Right hindlimb (tissue), 1 donor: Measurements from ENCODE around the gene RAPGEF5.

ENCODE experiments used
- DNase-seq: peaks from one replicate; pipeline ENCODE4 v3.0.0-alpha.2; 2018

Gene RAPGEF5

DNA sequence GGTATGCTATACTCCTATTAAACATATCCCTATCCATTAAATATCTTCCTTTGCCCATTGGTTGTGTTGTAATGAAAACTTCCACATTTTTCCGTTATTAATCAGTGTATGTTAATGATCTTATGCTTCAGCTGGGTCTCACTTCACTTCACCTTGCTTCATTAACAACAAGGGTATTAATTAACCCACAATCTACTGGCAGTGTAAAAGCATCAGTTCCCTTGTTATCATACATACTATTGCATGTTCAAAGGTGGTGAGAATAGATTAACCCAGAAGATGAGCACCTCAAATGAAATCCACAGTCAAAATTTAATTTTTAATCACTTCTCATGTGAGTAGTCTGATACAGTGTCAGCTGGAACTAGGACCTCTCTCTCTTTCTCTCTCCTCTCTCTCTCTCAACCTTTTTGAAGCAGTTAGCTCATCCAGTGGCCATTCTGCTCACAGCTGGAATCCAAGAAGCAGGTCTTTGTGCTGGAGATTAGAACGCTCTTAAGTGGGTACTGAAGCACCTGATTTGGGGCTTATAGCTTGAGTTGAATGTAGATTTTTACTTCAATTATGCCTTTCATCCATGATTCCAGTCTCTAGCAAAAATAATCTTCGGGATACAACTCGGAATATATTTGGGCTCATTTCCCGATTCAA is 172.3 kb downstream of the RAPGEF5 start:
- no peak for DNase-seq

DNA sequence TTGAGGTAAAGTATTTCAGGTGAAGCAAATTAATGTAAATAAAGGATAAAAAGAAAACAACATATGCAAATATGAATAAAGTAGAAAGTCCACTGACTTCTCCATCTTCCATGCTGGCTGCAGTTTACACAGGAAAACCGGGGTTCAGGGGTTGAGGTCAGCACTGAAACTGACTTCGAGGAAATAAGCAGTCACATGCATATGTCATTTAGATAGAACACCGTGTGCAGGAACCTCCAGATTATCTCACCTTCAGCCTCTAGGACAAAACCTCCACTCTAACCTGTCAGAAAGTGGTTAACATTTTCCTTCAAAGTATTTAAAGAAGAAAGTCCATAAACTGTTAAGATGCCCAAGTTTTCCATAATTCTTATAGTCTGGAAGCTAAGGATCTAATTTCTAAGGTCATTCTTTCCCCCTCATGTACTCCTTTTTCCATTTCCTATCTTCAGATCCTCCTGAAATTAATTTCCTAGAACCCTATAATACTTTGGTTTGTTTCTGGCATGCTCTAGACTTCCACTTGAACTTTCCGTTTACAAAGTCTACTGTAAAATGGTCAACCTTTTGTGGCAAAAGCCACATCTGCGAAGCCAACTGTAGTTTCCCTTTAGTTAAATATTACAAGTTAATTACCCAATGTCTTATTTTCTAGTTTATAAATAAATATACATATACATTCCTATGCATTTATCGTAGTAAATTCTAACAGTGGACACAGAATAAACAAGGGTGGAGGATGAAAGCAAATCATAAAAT is 173.3 kb downstream of the RAPGEF5 start:
- DNase-seq = no peak

DNA sequence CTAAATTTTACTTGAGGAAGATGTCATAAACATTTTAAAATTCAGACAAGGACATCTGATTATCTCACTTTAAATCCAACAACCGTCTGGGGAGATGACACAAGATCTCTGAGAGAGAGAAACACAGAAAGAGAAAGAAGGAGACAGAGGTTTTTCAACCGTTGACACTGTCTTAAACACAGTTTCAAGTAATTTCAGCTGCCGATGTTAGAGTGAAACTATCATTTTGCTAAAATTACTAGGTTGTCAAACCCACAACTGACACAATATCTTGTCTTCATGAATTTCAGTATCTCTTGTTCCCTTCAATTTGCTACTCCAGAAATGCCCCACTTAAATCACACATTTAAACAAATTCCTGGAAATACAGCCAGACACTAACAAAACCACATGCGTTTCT is 174.8 kb downstream of the RAPGEF5 start:
- no peak for DNase-seq

DNA sequence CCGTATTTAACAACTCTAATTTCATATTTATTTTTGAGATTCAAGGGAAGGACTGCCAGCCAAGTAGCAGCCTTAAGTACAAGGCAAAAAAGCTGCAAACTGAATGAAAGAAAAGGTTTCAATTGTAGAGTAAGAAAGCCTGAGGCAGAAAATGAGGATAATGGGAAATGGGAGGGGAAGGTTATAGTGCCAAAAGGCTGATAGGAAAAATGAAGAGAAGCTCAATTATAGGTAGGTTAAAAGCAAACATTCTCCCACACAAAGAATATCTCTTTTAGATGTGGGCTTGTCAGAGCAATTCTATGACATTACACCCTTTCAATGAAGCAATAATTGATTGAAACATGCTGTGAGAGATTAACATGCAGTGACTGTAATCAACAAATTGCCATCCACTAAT is 175.3 kb downstream of the RAPGEF5 start:
- DNase-seq = no peak

DNA sequence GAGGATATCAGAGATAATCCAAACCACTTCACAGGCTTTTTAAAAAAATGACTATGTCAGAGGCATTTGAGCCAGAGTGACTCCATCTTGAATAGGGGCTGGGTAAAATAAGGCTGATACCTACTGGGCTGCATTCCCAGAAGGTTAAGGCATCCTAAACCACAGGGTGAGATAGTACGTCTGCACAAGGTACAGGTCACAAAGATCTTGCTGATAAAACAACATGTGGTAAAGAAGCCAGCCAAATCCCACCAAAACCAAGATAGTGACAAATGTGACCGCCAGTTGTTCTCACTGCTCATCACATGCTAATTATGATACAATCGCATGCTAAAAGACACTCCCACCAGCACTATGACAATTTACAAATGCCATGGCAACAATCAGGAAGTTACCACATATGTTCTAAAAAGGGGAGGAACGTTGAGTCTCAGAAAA is 177.5 kb downstream of the RAPGEF5 start:
- no peak for DNase-seq

DNA sequence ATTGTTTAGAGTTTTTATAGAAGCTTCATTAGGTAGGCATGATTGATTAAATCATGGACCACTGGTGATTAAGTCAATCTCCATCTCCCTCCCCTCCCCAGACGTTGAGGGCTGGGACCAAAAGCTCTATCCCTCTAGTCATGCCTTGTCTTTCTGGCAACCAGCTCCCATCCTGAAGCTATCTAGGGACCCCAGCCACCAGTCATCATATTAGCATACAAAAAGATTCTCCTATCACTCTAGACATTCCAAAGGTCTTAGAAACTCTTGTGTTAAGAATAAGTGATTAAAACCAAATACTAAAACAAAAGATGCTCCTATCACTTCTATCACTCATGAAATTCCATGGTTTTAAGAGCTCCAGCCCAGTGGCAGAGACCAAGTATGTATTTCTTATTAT is 178.2 kb downstream of the RAPGEF5 start:
- no peak for DNase-seq

DNA sequence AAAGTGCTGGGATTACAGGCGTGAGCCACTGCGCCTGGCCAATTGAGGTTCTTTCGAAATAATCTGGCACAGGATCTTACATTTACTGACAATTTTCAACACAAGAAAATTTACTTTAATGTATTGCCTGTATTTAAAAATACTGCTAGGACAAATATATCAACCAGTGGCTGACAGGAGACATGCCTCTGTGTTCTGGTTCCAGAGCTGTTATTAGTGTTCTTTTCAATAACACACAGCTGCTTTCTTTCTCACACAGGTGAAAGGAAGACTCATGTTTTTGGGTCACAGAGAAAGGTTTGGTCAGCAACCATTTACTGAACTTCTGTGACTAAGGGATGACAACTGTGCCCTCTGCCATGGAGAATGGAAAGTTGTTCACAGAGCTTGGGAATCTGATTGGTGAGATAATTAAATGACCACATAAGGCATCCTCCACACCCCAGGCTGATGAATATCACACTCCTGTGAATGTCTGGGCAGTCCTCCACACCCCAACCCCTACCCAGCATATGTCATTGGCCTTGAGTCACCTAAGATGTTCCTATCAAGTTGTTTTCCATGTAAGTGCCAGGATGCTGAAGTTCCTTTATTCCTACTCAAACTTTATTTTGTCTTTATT is 180.1 kb downstream of the RAPGEF5 start:
- no peak for DNase-seq

DNA sequence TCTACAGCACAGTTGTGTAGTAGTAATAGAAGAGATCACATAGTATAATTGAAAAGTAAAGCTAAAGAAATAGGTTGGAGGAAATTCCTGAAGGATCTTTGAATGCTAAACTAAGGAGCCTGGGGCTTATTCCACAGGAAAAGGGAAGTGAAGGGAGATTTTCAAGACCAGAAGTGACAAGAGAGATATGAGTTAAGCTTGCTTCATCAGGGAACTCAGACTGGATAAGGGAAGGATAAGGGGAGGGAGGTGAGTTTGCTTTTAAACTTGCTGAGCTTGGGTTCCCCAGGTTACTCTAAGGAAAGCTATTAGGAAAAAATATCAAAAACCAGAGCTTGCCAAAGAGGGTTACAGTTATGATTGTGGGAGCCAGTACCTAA is 182.4 kb downstream of the RAPGEF5 start:
- no peak for DNase-seq

DNA sequence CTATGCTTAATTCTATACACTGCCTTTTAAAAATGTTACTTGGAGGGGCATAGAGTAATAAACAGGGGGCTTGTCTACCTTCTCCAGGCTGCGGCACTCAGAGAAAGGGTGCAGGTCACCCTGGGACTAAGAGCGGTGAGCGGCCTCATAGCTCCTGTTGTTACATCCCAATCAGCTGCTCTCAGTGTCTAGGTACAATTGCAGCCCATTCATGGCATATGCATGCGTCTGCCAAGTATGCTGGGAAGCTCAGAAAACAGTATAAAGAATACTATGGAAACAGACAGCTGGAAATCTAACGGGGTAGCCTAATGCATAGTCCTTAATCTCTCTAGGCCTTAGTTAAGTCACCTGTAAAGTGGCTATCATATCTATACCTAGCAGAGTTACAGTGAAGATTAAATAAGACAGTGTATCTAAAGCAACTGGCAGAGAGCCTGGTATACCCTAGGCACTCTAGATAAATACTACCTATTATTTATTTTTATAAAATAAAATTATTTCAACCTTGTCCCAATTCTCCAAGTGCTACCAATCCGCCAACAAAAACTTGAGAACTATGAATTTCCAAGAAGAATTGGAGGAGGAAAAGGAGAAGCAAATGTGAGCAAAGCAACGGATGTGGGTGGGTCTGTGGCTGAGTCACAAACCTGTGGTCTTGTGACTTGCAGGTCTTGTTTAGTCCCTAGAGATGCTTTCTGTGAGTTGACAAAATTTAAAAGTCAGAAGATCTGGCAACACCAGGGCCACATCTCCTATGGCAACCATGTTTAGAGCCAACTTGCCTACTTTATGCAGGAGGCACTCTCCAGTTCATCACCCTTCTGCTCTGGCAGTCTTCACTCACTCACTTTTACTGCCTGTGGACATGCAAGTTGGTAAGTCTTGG is 183.0 kb downstream of the RAPGEF5 start:
- DNase-seq = no peak

DNA sequence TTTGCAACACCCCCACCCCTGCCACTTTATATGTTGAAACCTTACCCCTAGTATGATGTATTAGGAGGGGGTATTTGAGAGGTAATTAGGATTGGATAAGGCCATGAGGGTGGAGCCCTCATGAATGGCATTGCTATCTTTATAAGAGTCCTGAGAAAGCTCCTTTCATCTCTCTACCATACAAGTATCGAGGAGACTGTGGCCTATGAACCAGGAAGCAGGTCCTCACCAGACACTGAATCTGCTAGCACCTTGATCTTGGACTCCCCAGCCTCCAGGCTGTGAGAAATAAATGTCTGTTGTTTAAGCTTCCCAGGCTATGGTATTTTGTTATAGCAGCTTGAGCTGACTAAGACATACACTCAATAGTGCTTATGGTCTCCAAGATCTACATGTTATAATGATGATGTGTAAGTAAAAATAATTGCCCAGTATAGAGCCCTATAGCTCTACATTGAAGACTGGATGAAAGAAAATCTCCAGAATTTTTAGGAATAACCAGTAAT is 188.8 kb downstream of the RAPGEF5 start:
- no peak for DNase-seq

DNA sequence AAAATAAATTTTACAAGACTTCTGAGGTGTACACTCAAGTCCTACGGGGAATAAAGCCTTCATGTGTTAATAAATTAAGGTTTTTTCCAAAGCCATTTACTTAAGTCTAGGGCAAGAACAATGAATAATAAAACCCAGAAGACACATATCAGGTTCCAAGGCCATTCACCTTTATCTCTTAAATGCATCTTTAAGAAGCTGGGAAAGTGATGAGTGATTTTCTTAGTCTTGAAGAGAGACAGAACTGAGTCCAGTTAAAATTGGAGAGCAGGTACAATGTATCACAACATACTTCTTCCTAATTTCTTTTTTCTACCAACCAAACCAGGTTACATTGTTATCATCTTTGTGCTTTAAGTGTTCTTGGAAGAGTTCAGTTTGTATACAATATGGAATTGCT is 189.5 kb downstream of the RAPGEF5 start:
- no peak for DNase-seq

DNA sequence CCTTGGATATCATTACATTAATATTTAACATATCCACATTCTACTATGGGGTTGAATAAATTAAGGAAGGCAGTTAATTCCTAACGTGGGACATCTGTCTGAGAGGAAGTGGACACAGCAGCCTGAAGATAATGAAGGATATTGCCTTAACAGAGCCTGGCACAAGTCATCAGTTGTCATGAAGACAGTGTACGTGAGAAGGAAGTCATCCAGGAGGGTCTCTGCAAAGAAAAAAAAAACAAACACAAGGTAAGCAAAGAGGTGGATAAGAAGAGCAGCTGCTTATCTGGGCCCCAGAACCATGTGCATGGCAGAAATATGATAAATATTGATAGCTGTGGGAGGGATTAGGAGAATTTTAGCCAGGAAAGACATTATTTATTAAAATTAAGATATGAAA is 190.0 kb downstream of the RAPGEF5 start:
- no peak for DNase-seq

DNA sequence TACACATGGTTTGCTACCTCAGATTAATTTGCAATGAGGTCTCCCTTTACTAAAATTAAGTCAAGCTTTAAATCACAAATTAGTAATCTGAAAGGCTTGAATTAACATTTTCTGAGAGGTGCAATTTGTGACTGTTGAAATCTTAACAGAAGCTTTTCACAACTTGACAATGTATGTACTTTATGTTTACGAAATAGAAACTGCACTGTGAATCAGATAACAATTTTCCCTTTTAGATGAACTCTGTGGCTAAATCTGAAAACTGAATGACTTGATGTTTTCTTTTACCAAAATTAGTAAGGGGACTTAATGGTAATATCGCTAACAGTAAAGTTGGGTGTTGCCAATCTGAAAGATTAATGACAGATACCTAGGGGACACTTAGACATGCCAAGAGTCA is 197.6 kb downstream of the RAPGEF5 start:
- no peak for DNase-seq

DNA sequence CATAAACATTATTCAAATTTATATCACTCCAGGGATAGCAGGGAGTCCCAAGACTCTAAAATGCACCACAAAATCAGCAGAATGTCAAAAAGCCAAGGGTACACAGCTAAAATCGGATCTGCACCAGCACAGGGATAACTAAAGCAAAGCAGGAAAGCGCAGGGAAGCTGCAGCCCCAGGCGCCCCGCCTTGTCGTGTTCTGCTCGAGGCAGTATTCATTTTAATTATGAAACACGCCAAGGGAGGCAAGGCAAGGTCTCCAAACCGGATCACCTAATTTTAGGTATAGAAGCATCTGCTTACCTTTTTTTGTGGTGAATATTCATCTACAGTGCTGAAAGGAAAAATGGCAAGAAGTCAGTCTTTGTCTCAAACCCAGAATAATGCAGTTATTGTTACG is 199.4 kb downstream of the RAPGEF5 start:
- no peak for DNase-seq

DNA sequence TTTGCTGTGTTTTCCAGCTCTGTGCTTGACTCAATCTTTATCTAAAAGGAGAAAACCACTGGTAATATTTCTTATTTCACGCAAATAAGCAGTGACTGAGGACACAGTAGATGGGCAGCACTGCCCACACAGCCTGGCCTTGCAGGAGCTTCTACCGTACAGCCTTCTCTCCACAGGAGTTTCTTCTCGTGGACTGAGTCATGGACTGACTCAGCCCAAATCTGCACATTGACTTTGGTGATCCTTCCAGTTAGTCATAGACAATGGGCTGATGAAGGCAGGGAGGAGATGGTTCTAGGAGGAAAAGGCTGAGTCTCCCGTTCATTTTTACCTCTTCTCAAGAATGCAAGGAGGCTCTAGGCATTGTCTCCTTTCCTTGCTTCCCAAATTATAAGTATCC is 200.7 kb downstream of the RAPGEF5 start:
- no peak for DNase-seq

DNA sequence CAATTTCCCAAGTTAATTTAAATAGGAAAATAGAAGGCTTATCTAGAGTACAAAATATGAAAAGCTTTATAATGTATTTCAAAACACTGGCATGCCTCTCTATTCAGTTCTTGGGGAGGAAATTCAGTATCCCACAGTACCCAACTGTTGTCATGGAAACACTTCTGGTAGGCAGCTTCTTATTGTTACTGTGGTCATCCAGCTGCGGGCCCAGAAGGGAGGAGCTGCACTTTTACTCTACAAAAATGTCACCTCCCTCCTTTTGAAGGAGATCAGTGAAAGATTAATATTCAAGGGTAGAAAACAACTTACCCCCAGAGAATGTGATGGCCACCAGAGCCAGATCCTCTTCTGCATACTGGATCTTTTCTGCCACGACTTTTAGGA is 202.8 kb downstream of the RAPGEF5 start:
- DNase-seq = no peak

DNA sequence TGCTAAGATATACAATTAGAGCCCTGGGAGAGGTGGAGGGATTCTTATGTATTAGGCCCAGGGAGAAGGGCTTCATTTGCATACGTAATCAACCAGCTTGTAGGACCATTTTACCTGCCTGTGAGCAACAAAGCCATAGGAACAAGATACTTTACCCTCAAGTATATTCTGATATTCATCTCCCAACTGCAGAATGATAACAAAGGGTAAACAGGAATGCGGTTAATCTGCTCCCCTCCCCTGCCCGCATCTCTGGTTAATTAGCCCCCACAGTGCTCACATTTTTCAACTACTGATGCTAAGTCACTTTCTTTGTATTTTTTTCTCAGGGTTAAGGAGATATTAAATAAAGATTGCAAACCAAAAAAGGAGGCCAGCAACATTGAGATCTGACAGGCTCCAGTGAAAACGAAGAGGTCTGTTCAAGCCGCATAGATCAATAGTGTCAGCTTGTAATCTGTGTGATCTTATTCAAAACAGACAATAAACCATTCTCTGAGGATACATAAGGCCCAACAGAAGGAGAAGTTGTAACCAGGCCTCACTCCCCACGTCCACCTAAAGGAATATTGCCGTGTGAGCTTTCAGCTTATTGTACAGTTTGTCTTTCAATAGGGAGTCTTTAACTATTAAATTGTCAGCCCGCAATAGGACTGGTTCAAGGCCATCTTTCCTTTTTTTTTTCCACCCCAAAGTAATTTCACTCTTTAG is 203.4 kb downstream of the RAPGEF5 start:
- no peak for DNase-seq

DNA sequence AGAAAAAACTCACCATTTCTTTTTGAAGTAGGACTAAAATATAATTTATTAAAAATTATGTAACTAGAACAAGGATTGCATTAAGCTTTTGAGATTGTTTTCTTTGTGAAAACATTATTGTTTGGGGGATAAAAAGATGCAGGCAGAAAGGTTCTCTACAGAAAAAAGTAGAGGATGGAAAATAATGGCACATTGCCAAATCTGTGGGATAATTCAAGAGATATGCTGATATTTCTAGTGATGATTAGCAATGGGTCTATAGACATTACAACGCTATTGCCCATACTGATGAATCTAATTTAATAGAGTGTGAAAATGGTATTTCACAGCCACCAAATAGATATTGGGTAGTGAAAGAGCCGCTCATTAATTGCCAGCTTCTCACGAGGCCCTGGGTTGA is 204.3 kb downstream of the RAPGEF5 start:
- no peak for DNase-seq

DNA sequence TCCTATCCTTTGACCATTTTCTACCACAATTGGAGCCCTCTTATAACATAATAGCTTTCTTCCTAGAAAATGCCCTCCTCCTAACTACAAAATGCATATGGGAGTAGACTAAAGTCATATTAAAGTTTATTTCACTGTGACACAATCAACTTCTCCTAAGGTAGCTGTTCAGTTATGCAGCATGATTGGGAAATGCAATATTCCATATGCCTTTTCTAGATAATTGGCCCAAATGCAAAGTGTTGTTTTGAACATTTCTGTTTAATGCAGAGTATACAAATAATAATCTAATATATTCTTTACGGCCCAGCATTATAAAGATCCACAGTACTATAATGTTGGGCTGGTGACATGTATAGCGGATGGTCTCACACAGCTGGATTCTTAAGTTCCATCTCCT is 205.1 kb downstream of the RAPGEF5 start:
- no peak for DNase-seq

DNA sequence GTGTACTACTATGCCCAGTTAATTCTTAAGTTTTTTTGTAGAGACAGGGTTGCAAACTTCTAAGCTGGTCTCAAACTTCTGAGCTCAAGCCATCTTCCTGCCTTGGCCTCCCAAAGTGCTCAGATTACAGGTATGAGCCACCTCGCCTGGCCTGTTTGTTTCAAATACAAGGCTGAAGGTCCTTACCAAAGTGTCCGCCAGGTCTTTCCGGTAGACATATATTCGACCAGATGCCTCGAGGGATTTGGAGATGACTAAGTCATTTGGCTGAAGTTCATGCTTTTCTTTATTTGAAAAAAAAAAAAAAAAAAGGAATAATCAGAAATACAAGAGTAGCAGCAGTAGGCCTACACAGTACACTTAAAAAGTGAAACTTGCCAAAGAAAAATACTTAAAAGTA is 206.7 kb downstream of the RAPGEF5 start:
- DNase-seq = no peak

DNA sequence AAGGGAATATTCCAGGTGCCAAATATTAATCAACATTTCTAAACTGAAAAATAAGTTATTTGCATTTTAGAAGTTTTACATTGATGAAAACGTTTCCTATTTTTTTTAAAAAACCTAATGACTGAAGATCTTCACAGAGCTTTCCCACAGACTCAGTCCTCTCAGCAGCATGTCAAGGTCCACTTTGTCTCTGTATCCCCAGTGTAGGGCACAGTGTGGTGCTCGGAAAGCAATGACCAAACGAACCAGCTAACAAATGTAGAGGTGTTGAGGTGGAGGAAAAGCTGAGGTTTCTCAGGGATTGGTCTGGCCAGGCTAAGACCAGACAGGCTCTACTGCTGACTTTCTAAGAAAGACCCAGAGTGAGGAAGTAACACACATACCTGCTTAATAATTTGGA is 209.1 kb downstream of the RAPGEF5 start:
- DNase-seq = no peak

DNA sequence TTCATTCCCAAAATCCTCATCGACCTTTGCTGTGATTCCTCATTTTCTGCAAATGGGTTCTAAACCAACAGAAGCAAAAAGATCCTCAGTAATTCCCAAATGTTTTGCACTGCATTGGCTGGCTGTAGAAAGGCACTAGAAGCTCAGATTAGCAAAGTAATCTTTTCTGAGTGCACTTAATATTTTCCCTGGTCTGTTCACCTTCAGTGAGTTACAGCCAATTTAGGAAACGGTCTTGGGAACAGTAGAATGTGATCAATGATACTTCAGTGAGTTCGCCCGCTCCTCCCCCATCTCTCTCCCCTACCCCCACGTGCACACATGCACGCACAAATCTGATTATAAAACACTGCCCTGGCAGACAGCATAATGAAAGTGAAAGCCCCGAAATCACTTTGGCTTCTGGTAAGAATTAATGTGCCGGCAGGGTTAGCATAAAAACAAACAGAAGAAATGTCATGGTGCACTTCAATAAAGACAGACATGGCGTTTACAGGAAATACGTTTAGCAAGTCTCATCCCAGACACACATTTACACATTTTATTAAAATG is 209.9 kb downstream of the RAPGEF5 start:
- DNase-seq = no peak
